ENCODE measurements around the gene NKG7. TPM values are rescaled to one million over a fixed set of nuclear protein-coding genes. Genes with fewer than 3 reads are reported as not detected.
A peak's percentile ranks its signal among the peaks of the same experiment; 100 is the strongest.

Gene NKG7
- total and polyA plus RNA-seq, 2 of the 13 experiments (the other 11 are each of a cell fraction or from before 2014, with no cell fraction given): 0.40 TPM; not detected in 1

DNA sequence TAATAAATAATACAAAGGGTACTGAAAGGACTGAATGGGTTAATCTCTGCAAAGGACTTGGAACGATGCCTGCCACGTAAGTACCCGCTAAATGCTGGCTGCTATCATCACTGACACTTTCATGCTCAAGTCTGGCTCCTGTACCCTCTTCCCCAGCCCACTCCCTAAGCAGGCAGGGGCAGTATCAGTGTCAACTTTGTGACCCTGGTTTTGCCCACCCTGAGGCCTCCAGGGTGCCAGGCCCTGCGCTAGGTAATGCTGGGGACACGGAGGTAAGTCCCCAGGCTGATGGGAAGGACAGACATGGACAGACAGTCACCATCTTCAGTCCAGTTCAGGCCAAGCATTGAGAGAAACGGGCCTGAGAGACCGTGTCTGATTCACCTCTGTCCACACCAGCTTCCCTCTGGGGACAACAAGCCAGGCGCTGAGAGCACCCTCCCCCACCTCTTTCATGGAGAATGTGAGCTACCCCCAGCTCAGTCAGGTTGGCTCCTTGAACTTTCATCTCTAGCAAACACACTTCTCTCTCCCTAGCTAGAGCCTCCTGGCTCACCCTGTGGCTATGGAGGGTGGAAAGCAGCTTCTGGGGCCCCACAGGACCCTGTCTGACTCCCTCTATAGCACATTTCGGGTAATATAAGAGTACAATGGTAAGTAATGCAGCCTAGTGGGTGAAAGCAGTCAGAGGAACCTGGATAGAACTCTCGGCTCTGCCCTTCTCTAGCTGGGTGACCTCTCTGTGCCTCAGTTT, 7.1 kb downstream of the NKG7 start (continued):
- TF ChIP-seq, protein P1, sequence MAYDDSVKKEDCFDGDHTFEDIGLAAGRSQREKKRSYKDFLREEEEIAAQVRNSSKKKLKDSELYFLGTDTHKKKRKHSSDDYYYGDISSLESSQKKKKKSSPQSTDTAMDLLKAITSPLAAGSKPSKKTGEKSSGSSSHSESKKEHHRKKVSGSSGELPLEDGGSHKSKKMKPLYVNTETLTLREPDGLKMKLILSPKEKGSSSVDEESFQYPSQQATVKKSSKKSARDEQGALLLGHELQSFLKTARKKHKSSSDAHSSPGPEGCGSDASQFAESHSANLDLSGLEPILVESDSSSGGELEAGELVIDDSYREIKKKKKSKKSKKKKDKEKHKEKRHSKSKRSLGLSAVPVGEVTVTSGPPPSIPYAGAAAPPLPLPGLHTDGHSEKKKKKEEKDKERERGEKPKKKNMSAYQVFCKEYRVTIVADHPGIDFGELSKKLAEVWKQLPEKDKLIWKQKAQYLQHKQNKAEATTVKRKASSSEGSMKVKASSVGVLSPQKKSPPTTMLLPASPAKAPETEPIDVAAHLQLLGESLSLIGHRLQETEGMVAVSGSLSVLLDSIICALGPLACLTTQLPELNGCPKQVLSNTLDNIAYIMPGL (CRISPR knock-in tag; IDR thresholded peaks at IDR 0.05; ENCODE audit: borderline replicate concordance in 1 of 2, low read depth in 1 of 2): peak in 1 of 2 experiments; percentile 82; a peak in 3 of 4 replicates
- TF ChIP-seq, protein P2, sequence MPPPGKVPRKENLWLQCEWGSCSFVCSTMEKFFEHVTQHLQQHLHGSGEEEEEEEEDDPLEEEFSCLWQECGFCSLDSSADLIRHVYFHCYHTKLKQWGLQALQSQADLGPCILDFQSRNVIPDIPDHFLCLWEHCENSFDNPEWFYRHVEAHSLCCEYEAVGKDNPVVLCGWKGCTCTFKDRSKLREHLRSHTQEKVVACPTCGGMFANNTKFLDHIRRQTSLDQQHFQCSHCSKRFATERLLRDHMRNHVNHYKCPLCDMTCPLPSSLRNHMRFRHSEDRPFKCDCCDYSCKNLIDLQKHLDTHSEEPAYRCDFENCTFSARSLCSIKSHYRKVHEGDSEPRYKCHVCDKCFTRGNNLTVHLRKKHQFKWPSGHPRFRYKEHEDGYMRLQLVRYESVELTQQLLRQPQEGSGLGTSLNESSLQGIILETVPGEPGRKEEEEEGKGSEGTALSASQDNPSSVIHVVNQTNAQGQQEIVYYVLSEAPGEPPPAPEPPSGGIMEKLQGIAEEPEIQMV (CRISPR knock-in tag; IDR thresholded peaks at IDR 0.05; ENCODE audit: low read depth): peak; percentile 41; the same call in 1 of the 2 replicates
- TF ChIP-seq RFX3 (CRISPR knock-in tag; IDR thresholded peaks at IDR 0.05) (no peak), ELF4 (CRISPR knock-in tag; IDR thresholded peaks at IDR 0.05; ENCODE audit: borderline replicate concordance) (no peak), ZNF605 (CRISPR knock-in tag; IDR thresholded peaks at IDR 0.05) (peak; percentile 43; the same call in 1 of the 2 replicates), ZFP36L2 (CRISPR knock-in tag; IDR thresholded peaks at IDR 0.05) (peak; percentile 48; the same call in 1 of the 2 replicates), ZNF761 (CRISPR knock-in tag; conservative IDR thresholded peaks at IDR 0.05) (0 out of 2 replicates have a peak, but pooled peaks have one; percentile 24), ZMAT3 (CRISPR knock-in tag; conservative IDR thresholded peaks at IDR 0.05) (no peak), GATAD1 (CRISPR knock-in tag; IDR thresholded peaks at IDR 0.05) (peak; percentile 66), SKI (IDR thresholded peaks at IDR 0.05; ENCODE audit: partially characterized antibody) (peak; percentile 48), ZNF615 (CRISPR knock-in tag; IDR thresholded peaks at IDR 0.05; ENCODE audit: borderline replicate concordance) (0 out of 2 replicates have a peak, but pooled peaks have one; percentile 59), TBL1XR1 (IDR thresholded peaks at IDR 0.05; ENCODE audit: borderline replicate concordance, low read length, partially characterized antibody) (peak; percentile 83), SSRP1 (CRISPR knock-in tag; IDR thresholded peaks at IDR 0.05) (0 out of 2 replicates have a peak, but pooled peaks have one; percentile 59), KDM4B (CRISPR knock-in tag; IDR thresholded peaks at IDR 0.05) (peak; percentile 70; the same call in 1 of the 2 replicates), ZSCAN22 (CRISPR knock-in tag; IDR thresholded peaks at IDR 0.05) (peak; percentile 75), BCL6 (CRISPR knock-in tag; IDR thresholded peaks at IDR 0.05) (peak; percentile 58), SRY (CRISPR knock-in tag; IDR thresholded peaks at IDR 0.05) (no peak), HOXA3 (CRISPR knock-in tag; IDR thresholded peaks at IDR 0.05) (peak; percentile 65; the same call in 1 of the 2 replicates), KAT7 (CRISPR knock-in tag; IDR thresholded peaks at IDR 0.05; ENCODE audit: borderline replicate concordance) (peak; percentile 35; the same call in 1 of the 2 replicates), CREB1 (IDR thresholded peaks at IDR 0.05) (no peak), CREB1 (CRISPR knock-in tag; IDR thresholded peaks at IDR 0.05) (no peak; the same call in 1 of the 2 replicates), GFI1 (CRISPR knock-in tag; IDR thresholded peaks at IDR 0.05; ENCODE audit: borderline replicate concordance) (0 out of 2 replicates have a peak, but pooled peaks have one; percentile 66), ZNF180 (CRISPR knock-in tag; IDR thresholded peaks at IDR 0.05; ENCODE audit: borderline replicate concordance, low read depth) (no peak)
- TF ChIP-seq, protein P3, sequence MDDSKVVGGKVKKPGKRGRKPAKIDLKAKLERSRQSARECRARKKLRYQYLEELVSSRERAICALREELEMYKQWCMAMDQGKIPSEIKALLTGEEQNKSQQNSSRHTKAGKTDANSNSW (CRISPR knock-in tag; IDR thresholded peaks at IDR 0.05; ENCODE audit: borderline replicate concordance): 0 out of 2 replicates have a peak, but pooled peaks have one; percentile 37
- TF ChIP-seq, protein P4, sequence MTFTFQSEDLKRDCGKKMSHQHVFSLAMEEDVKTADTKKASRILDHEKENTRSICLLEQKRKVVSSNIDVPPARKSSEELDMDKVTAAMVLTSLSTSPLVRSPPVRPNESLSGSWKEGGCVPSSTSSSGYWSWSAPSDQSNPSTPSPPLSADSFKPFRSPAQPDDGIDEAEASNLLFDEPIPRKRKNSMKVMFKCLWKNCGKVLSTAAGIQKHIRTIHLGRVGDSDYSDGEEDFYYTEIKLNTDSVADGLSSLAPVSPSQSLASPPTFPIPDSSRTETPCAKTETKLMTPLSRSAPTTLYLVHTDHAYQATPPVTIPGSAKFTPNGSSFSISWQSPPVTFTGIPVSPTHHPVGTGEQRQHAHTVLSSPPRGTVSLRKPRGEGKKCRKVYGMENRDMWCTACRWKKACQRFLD (CRISPR knock-in tag; IDR thresholded peaks at IDR 0.05; ENCODE audit: borderline replicate concordance): no peak

All from HepG2 (cell line).